ENCODE measurements around the gene UCN. TPM values are rescaled to one million over a fixed set of nuclear protein-coding genes. Genes with fewer than 3 reads are reported as not detected.

The UCN gene
- total RNA-seq, 1 experiment from 2014 or later = 4.4 TPM

GRCh38 chr2:27347641-27348040, 39.4 kb upstream of the UCN start:
- in situ Hi-C loops (cut with HindIII; ENCODE audit: low pct_unique_long_range_greater_than_20kb, low sequenced_read_pairs) = no loop called here
- H3K27ac ChIP-seq (ENCODE audit: low read length) = no peak overlapping the region
- intact Hi-C loops (cut with micrococcal nuclease; ENCODE audit: unreplicated experiment) = no loop called here
- ChIA-PET CTCF (no interaction called here), POLR2A (no interaction called here)
- H3K36me3 ChIP-seq (ENCODE audit: control insufficient read depth, insufficient read depth, low read length) = 0 out of 2 replicates have a peak, but pooled peaks cover 3% of the 10 kb centered on the region
- BruUV-seq (replicated peaks) = no TSS peak
- no peak overlapping the region for H3K4me3 ChIP-seq (ENCODE audit: low read depth in 2 of 2, low read length in 2 of 2)
- DNase-seq (ENCODE audit: low read depth, low spot score) (no peak), ATAC-seq (no peak)
- H3K9me3 ChIP-seq (ENCODE audit: control insufficient read depth, insufficient read depth, low read depth, low read length) = no peaks in the 10 kb centered on the region
- peaks cover 8% of the 10 kb centered on the region for H3K4me1 ChIP-seq (ENCODE audit: control insufficient read depth, insufficient read depth, low read length)
- no peaks in the 10 kb centered on the region for H3K27me3 ChIP-seq (ENCODE audit: control insufficient read depth, insufficient read depth, low read length)
- TF ChIP-seq, protein P1, sequence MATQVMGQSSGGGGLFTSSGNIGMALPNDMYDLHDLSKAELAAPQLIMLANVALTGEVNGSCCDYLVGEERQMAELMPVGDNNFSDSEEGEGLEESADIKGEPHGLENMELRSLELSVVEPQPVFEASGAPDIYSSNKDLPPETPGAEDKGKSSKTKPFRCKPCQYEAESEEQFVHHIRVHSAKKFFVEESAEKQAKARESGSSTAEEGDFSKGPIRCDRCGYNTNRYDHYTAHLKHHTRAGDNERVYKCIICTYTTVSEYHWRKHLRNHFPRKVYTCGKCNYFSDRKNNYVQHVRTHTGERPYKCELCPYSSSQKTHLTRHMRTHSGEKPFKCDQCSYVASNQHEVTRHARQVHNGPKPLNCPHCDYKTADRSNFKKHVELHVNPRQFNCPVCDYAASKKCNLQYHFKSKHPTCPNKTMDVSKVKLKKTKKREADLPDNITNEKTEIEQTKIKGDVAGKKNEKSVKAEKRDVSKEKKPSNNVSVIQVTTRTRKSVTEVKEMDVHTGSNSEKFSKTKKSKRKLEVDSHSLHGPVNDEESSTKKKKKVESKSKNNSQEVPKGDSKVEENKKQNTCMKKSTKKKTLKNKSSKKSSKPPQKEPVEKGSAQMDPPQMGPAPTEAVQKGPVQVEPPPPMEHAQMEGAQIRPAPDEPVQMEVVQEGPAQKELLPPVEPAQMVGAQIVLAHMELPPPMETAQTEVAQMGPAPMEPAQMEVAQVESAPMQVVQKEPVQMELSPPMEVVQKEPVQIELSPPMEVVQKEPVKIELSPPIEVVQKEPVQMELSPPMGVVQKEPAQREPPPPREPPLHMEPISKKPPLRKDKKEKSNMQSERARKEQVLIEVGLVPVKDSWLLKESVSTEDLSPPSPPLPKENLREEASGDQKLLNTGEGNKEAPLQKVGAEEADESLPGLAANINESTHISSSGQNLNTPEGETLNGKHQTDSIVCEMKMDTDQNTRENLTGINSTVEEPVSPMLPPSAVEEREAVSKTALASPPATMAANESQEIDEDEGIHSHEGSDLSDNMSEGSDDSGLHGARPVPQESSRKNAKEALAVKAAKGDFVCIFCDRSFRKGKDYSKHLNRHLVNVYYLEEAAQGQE (IDR thresholded peaks at IDR 0.05; ENCODE audit: insufficient read depth in 1 of 2, low read depth in 2 of 2, low read length in 1 of 2) = no peak
- TF ChIP-seq TCF7L2 (IDR thresholded peaks at IDR 0.05; ENCODE audit: low read depth, low read length) (no peak), SIN3A (IDR thresholded peaks at IDR 0.05; ENCODE audit: borderline replicate concordance, insufficient read depth, low read depth, low read length) (no peak), POLR2AphosphoS5 (IDR thresholded peaks at IDR 0.05; ENCODE audit: low read depth, low read length) (no peak), CTCF (IDR thresholded peaks at IDR 0.05) (no peak)

DNA sequence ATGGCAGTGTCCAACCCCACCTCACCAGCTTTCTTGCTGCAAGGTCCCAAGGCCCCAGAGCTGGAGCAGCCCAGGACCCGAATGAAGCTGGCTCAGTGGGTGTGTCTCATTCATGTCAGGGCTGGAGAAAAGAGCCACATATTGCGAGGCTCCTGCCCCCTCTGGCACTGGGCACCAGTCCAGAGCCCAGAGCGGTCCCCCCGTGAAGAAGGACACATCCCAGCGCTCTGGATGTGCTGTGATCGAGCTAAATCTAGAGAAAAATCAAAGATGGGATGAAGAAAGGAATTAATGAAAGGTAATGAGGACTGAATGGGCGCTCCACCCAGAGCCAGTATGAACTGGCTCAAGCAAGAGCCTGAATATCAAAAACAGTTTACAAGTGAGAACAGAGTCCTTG, 27.9 kb upstream of the UCN start:
- ChIA-PET CTCF (no interaction called here), POLR2A (interaction anchor here (0.6 kb wide), 1 partner anchor 13 kb away, joined by 3 read pairs; no protein-coding TSS in a partner anchor)
- Histone ChIP-seq H3K9me3 (ENCODE audit: control insufficient read depth, insufficient read depth, low read depth, low read length) (no peaks in the 10 kb centered on the region), H3K36me3 (ENCODE audit: control insufficient read depth, insufficient read depth, low read length) (peaks cover 6% of the 10 kb centered on the region), H3K4me3 (ENCODE audit: low read depth in 2 of 2, low read length in 2 of 2) (no peak overlapping the region), H3K4me1 (ENCODE audit: control insufficient read depth, insufficient read depth, low read length) (no peaks in the 10 kb centered on the region), H3K27me3 (ENCODE audit: control insufficient read depth, insufficient read depth, low read length) (no peaks in the 10 kb centered on the region), H3K27ac (ENCODE audit: low read length) (no peak overlapping the region)
- TF ChIP-seq POLR2AphosphoS5 (IDR thresholded peaks at IDR 0.05; ENCODE audit: low read depth, low read length) (no peak), SIN3A (IDR thresholded peaks at IDR 0.05; ENCODE audit: borderline replicate concordance, insufficient read depth, low read depth, low read length) (no peak), CTCF (IDR thresholded peaks at IDR 0.05) (no peak)
- TF ChIP-seq, protein P1 (IDR thresholded peaks at IDR 0.05; ENCODE audit: insufficient read depth in 1 of 2, low read depth in 2 of 2, low read length in 1 of 2) = no peak
- BruUV-seq (replicated peaks) = no TSS peak
- intact Hi-C loops (cut with micrococcal nuclease; ENCODE audit: unreplicated experiment) = no loop called here
- in situ Hi-C loops (cut with HindIII; ENCODE audit: low pct_unique_long_range_greater_than_20kb, low sequenced_read_pairs) = no loop called here
- ATAC-seq (no peak), DNase-seq (ENCODE audit: low read depth, low spot score) (no peak)

Measured in Panc1 (cell line).